Hematopoietic multipotent progenitor cell treated with erythropoietin and hydrocortisone succinate and interleukin-3 and kit ligand, for 6 days (in vitro differentiated cells): ENCODE data around the gene FCER2.

ENCODE experiments used
- DNase-seq: peaks from one replicate; pipeline ENCODE4 v3.0.0-alpha.2; 2015

FCER2 gene

DNA sequence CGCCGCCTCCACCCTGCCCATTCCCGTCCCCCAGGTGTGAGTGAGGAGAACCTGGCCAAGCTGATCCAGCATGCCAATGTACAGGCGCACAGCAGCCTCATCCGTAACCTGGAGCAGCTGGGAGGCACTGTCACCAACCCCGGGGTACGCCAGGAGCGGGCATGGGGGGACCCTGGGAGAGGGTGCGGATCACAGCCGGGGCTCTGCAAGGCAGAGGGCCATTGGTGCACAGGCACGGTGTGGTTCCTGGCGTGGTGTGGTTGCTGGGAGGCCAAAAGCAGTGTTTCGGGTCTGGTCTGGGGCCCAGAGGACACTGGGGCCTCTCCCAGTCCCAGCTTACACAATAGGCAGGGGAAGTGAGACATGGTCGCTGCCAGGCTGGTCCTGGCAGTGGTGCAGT lies 56.8 kb downstream of the FCER2 start:
- no peak for DNase-seq

DNA sequence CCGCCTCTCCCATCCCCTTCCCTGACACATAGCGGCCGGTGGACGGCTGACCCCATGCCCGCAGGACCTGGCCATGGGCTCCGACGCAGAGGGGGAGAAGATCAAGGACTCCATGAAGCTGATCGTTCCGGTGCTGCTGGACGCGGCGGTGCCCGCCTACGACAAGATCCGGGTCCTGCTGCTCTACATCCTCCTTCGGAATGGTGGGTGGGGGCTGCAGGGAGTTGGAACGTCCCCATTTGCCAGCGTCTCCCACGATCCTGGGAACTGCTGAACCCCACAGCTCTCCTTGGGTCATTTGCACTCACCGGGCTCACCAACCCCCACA lies 57.4 kb downstream of the FCER2 start:
- DNase-seq, result no peak

DNA sequence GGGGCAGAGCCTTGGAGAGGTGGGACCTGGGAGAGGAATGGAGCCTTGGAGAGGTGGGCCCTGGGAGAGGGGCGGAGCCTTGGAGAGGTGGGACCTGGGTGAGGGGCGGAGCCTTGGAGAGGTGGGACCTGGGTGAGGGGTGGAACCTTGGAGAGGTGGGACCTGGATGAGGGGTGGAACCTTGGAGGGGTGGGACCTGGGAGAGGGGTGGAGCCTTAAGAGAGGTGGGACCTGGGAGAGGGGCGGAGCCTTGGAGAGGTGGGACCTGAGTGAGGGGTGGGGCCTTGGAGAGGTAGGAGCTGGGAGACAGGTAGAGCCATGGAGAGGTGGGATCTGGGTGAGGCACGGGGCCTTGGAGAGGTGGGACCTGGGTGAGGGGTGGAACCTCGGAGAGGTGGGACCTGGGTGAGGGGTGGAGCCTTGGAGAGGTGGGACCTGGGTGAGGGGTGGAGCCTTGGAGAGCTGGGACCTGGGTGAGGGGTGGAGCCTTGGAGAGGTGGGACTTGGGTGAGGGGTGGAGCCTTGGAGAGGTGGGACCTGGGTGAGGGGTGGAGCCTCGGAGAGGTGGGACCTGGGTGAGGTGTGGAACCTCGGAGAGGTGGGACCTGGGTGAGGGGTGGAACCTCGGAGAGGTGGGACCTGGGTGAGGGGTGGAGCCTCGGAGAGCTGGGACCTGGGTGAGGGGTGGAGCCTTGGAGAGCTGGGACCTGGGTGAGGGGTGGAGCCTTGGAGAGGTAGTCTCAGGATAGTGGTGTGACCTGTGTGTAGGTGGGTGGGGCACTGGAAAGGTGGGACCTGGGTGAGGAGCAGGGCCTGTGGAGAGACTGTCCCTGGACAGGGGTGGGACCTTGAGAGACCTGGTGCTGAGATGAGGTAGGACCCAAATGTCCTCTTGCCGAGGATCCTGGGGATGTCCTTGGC lies 58.0 kb downstream of the FCER2 start:
- DNase-seq, result peak; percentile 77

DNA sequence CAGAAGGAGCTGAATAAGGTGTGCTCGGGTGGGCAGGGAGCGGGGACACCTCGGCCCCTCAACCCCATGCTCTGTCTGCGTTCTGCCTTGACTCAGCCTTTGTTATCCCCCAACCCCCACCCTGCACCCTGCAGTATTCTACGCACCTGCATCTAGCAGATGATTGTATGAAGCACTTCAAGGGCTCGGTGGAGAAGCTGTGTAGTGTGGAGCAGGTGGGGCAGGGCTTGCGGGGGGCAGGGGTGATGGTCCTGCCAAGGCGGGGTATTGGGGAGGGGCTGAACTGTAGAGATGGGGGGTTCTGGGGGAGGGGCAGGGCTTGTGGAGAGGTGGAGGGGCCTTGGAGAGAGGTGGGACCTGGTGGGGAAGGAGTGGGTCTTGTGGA lies 58.9 kb downstream of the FCER2 start:
- DNase-seq, result no peak

DNA sequence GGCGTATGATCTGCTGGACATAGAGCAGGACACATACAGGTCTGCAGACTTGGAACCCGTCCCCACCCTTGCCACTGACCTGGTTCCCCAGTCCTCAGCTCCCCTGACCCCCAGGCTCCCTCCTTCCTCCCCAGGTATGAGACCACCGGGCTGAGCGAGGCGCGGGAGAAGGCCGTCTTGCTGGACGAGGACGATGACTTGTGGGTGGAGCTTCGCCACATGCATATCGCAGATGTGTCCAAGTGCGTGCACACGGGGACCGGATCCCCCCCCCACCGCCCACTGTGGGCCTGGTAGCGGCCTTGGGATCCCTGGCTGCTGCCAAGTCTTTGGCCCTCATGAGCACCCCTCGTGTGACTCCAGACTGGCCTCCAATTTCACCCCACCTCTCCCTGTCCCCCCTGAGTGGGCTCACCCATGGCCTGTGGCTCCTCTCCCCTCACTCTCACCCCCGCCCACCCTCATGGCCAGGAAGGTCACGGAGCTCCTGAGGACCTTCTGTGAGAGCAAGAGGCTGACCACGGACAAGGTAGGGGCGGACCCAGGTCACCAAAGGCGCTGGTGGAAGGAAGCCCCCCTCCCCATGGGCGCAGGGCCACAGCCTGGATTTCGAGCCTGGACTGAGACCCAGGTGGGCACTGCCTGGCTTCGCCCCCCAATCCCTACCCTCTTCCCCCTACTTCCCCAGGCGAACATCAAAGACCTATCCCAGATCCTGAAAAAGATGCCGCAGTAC lies 59.5 kb downstream of the FCER2 start:
- no peak for DNase-seq

DNA sequence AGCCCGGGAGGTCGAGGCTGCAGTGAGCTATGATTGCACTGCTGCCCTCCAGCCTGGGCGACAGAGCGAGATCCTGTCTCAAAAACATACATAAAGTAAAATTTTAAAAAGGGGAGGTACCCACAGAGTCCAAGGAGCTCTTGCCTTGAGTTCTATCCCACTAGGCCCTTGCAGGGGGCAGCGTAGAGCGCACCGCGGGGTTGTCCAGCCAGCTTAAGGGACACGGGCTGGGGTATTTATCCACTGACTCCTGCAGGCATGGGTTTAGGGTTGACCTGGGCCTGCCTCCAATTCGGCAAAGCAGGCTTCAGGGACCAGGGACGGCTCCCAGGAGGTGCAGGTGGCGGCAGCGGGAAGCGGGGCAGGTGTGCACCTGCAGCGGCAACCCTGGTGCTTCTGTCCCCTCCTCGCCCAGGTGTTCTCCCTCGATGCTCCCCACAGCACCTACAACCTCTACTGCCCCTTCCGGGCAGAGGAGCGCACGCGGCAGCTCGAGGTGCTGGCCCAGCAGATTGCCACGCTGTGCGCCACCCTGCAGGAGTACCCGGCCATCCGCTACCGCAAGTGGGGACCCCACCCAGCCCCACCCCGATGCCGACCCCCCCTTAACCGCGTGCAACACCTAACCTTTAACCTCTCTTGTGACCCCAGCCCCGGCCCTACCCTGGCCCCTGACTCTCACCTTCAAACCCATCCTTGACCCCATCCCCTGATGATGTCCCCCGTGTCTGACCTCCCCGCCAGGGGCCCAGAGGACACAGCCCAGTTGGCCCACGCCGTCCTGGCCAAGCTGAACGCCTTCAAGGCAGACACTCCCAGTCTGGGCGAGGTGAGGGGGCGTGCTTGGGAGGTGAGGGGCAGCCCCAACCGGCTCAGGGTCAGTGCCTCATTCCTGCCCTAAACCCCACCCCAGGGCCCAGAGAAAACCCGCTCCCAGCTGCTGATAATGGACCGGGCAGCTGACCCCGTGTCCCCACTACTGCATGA lies 60.3 kb downstream of the FCER2 start:
- DNase-seq, result no peak

DNA sequence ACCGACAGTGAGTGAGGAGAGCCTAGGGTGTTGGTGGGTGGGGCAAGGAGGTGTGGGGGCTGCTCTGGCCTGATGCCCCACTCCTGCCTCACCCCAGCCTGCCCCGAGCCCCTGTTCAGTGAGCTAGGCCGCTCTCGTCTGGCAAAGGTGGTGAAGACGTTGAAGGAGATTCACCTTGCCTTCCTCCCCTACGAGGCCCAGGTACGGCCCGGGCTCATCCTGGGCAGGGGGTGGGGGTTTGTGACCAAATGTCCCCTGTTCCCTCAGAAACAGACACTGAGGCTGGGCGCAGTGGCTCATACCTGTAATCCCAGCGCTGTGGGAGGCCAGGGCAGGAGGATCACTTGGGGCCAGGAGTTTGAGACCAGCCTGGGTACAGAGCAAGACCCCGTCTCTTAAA lies 61.1 kb downstream of the FCER2 start:
- DNase-seq, result no peak

DNA sequence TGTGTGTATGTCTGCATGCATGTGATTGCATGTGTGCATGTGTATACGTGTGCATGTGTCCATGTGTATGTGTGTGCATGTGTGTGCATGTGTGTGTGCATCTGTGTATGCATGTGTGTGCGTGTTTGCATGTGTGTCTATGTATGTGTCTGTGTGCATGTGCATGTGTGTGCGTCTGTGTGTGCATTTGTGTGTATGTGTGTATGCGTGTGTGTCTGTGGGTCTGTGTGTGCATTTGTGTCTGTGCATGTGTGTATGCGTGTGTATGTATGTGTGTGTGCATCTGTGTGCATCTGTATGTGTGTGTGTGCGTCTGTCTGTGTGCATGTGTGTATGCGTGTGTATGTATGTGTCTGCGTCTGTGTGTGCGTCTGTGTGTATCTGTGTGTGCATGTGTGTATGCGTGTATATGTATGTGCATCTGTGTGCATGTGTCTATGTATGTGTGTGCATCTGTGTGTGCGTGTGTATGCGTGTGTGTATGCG lies 62.0 kb downstream of the FCER2 start:
- no peak for DNase-seq

DNA sequence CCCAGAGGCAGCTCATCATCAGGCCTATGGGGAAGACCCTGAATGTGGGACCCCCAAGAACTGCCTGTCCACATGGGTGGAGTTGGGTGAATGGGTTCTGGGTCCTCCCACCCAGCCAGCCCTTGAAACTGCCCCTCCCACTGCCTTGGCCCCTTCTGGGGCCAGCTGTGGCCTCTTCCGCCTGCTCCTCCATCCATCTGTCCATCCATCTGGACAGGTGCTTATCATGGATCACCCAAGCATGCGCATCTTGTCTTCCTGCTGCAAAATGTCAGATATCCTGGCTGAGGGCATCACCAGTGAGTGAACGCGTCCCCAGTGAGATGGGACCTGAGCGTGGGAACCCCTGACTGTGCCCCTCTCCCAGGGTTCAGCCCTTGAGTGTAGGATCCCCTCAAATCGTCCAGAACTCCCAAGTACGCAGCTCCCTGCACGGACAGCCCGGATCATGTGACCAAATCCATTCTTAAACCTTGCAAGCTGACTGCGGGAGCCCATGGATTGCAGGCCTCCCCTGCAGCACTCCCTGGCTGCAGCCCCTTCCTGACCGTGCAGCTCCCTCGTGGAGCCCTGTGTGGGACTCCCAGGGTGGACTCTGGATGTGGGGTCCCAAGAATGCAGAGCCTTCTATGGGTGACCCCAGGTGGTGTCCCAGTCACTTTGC lies 63.0 kb downstream of the FCER2 start:
- DNase-seq, result no peak
